HCT116 (cell line): ENCODE data around the gene SPEF2. TPM values are rescaled to one million over a fixed set of nuclear protein-coding genes. Genes with fewer than 3 reads are reported as not detected.
"Not testable (repeated sequence)": the region's sequence is repeated elsewhere in the genome, so short reads cannot be mapped to it uniquely, and the experiment has no call there.

Experiments
- ATAC-seq: fragments of 200-7000 bp; cut with Tn5 transposase; 2 replicates; pipeline ENCODE4 v1.9.1; 2020; ENCODE audit warnings: mild to moderate bottlenecking, moderate library complexity
- BruUV-seq: library from RNA; stranded (reverse); fragments of 400-500 nt; replicated peaks from 2 replicates; lab custom pipeline; 2021; lab: Mats Ljungman, UMichigan
- CTCF ChIA-PET: fragments of 300-600 bp; sonication (Branson Sonifier 250); formaldehyde crosslinking; loops from one replicate; lab custom pipeline; 2021; ENCODE audit warnings: antibody characterized with exemption; lab: Charles Lee
- POLR2A ChIA-PET: fragments of 300-600, 350-600 bp; sonication (Branson Sonifier 250); formaldehyde crosslinking; loops from one replicate; lab custom pipeline; 2021; ENCODE audit warnings: antibody characterized with exemption; lab: Charles Lee
- RAD21 ChIA-PET, 2 experiments: fragments of 300-600 bp; sonication (Branson Sonifier 250); formaldehyde crosslinking; loops; one replicate each; lab custom pipeline; 2023; ENCODE audit warnings: low total read pairs in 2 of 2; ENCODE audit not compliant: uncharacterized antibody in 2 of 2, unreplicated experiment in 2 of 2, low non-redundant PET in 1 of 2; lab: Charles Lee
- DNase-seq: peaks from one replicate; pipeline ENCODE4 v3.0.0-alpha.2; 2010; ENCODE audit warnings: low read depth, low spot score
- H2AFZ ChIP-seq: fragments of 200-600 bp; shearing (Covaris generic), sonication (generic); 2 replicates; pipeline ENCODE4 v1.6.1; 2017; ENCODE audit warnings: low read depth, mixed run types, mixed read lengths, antibody characterized with exemption, low read length; ENCODE audit not compliant: poor library complexity, severe bottlenecking
- H3K27ac ChIP-seq: 2 replicates; pipeline ENCODE4 v1.5.1; 2012; ENCODE audit warnings: low read depth, low read length
- H3K27me3 ChIP-seq: fragments of 200-600 bp; sonication (generic); 2 replicates; pipeline ENCODE4 v1.6.1; 2016; ENCODE audit warnings: mixed run types, low read length, mixed read lengths; ENCODE audit not compliant: insufficient read depth
- H3K36me3 ChIP-seq, 2 experiments: fragments of 200-500 bp in 1 of 2; fragments of 200-600 bp in 1 of 2; sonication (Bioruptor generic) in 1 of 2; sonication (generic) in 1 of 2; 2 replicates each; pipeline versions ENCODE4 v1.5.1 to v1.6.1; 2014 to 2016; ENCODE audit warnings: low read length in 2 of 2, inconsistent platforms in 1 of 2, mixed read lengths in 1 of 2, mixed run types in 1 of 2; ENCODE audit not compliant: insufficient read depth in 2 of 2, control insufficient read depth in 1 of 2
- H3K4me1 ChIP-seq, 2 experiments: fragments of 200-600 bp in 1 of 2; sonication (generic) in 1 of 2; 2 replicates each; pipeline versions ENCODE4 v1.5.1 to v1.6.1; 2012 to 2017; ENCODE audit warnings: low read length in 2 of 2, inconsistent platforms in 1 of 2, mild to moderate bottlenecking in 1 of 2, mixed read lengths in 1 of 2, mixed run types in 1 of 2, moderate library complexity in 1 of 2; ENCODE audit not compliant: insufficient read depth in 2 of 2, control insufficient read depth in 1 of 2
- H3K4me2 ChIP-seq: fragments of 200-600 bp; sonication (generic); 2 replicates; pipeline ENCODE4 v1.6.1; 2017; ENCODE audit warnings: mixed run types, low read length, mixed read lengths
- H3K4me3 ChIP-seq, 2 experiments: fragments of 200-600 bp in 1 of 2; sonication (generic) in 1 of 2; replicated peaks in 1 of 2; 2 replicates each; pipeline ENCODE4 v1.5.1; 2011 to 2016; ENCODE audit warnings: low read length in 2 of 2, control low read depth in 1 of 2, low read depth in 1 of 2, mild to moderate bottlenecking in 1 of 2, mixed read lengths in 1 of 2, mixed run types in 1 of 2
- H3K79me2 ChIP-seq: fragments of 200-600 bp; sonication (generic); 2 replicates; pipeline ENCODE4 v1.6.1; 2017; ENCODE audit warnings: mild to moderate bottlenecking, mixed run types, low read length, moderate library complexity, mixed read lengths; ENCODE audit not compliant: insufficient read depth
- H3K9ac ChIP-seq: fragments of 200-600 bp; sonication (generic); 2 replicates; pipeline ENCODE4 v1.6.1; 2016; ENCODE audit warnings: low read length, mixed read lengths
- H3K9me2 ChIP-seq: fragments of 200-600 bp; sonication (generic), shearing (Covaris generic); 2 replicates; pipeline ENCODE4 v1.6.1; 2017; ENCODE audit warnings: mixed run types, mild to moderate bottlenecking, moderate library complexity; ENCODE audit not compliant: insufficient read depth
- H3K9me3 ChIP-seq, 2 experiments: fragments of 200-500 bp in 1 of 2; fragments of 200-600 bp in 1 of 2; sonication (Bioruptor generic) in 1 of 2; sonication (generic) in 1 of 2; 2 replicates each; pipeline ENCODE4 v1.6.1; 2014 to 2017; ENCODE audit warnings: low read length in 2 of 2, mixed read lengths in 2 of 2, inconsistent platforms in 1 of 2, low read depth in 1 of 2, mild to moderate bottlenecking in 1 of 2, mixed run types in 1 of 2, moderate library complexity in 1 of 2; ENCODE audit not compliant: control insufficient read depth in 1 of 2, insufficient read depth in 1 of 2
- H4K20me1 ChIP-seq: fragments of 200-600 bp; sonication (generic), shearing (Covaris generic); 2 replicates; pipeline ENCODE4 v1.6.1; 2017; ENCODE audit warnings: mixed run types, mild to moderate bottlenecking, moderate library complexity; ENCODE audit not compliant: insufficient read depth
- CBX3 ChIP-seq: IDR thresholded peaks from 2 replicates; pipeline ENCODE4 v1.6.1; 2012; ENCODE audit warnings: low read depth
- CTCF ChIP-seq, 3 experiments: fragments of 200-600 bp in 1 of 3; sonication (generic) in 1 of 3; IDR thresholded peaks in 2 of 3; conservative IDR thresholded peaks in 1 of 3; 2 replicates each; pipeline ENCODE4 v1.5.1; 2012 to 2017; ENCODE audit warnings: low read depth in 2 of 3, low read length in 2 of 3, antibody characterized with exemption in 1 of 3, borderline replicate concordance in 1 of 3, control low read depth in 1 of 3, mild to moderate bottlenecking in 1 of 3, mixed read lengths in 1 of 3, mixed run types in 1 of 3, moderate library complexity in 1 of 3; ENCODE audit not compliant: insufficient read depth in 1 of 3
- EGR1 ChIP-seq: IDR thresholded peaks from 2 replicates; pipeline ENCODE4 v1.6.1; 2012; ENCODE audit warnings: low read depth
- EZH2 ChIP-seq: fragments of 200-600 bp; sonication (generic); IDR thresholded peaks from 2 replicates; pipeline ENCODE4 v1.6.1; 2017; ENCODE audit warnings: antibody characterized with exemption, mixed run types
- FOSL1 ChIP-seq: IDR thresholded peaks from 2 replicates; pipeline ENCODE4 v1.6.1; 2012; ENCODE audit warnings: low read depth
- POLR2A ChIP-seq: IDR thresholded peaks from 2 replicates; pipeline ENCODE4 v1.7.0; 2011; ENCODE audit warnings: borderline replicate concordance; ENCODE audit not compliant: insufficient read depth, insufficient read length; ENCODE audit errors: extremely low read depth
- POLR2AphosphoS5 ChIP-seq: IDR thresholded peaks from 2 replicates; pipeline ENCODE4 v1.6.1; 2011; ENCODE audit warnings: mild to moderate bottlenecking, low read depth, low read length, moderate library complexity
- RAD21 ChIP-seq: IDR thresholded peaks from 2 replicates; pipeline ENCODE4 v1.6.1; 2012; ENCODE audit warnings: low read depth, mild to moderate bottlenecking
- REST ChIP-seq: IDR thresholded peaks from 2 replicates; pipeline ENCODE4 v1.6.1; 2012; ENCODE audit warnings: low read depth
- SIN3A ChIP-seq: IDR thresholded peaks from 2 replicates; pipeline ENCODE4 v1.6.1; 2012; ENCODE audit warnings: low read depth
- SP1 ChIP-seq: IDR thresholded peaks from 2 replicates; pipeline ENCODE4 v1.6.1; 2012; ENCODE audit warnings: low read depth
- YY1 ChIP-seq: IDR thresholded peaks from 2 replicates; pipeline ENCODE4 v1.6.1; 2011; ENCODE audit warnings: low read length, low read depth, moderate library complexity, mild to moderate bottlenecking; ENCODE audit not compliant: insufficient replicate concordance; ENCODE audit errors: extremely low read depth
- ZFX ChIP-seq: fragments of 450-650 bp; IDR thresholded peaks from 2 replicates; pipeline ENCODE4 v1.6.1; 2017
- ZNF274 ChIP-seq: fragments of 200-500 bp; sonication (Bioruptor generic); IDR thresholded peaks from 2 replicates; pipeline ENCODE4 v1.6.1; 2014; ENCODE audit warnings: mild to moderate bottlenecking, low read depth, low read length, inconsistent platforms
- intact Hi-C: fragments of 100-400 bp; cut with micrococcal nuclease; formaldehyde crosslinking; loops from 2 replicates; pipeline ENCODE4 v1.10.0; 2022
- total RNA-seq: library from RNA; stranded (reverse); gene quantifications from one replicate; pipeline ENCODE4 v1.2.1, GENCODE V29; 2021; ENCODE audit not compliant: unreplicated experiment
- TF ChIP-seq, protein P1 (sequence below): IDR thresholded peaks from 2 replicates; pipeline ENCODE4 v1.6.1; 2012

Gene SPEF2
- total RNA-seq, 1 experiment from 2014 or later: 4.6 TPM

DNA sequence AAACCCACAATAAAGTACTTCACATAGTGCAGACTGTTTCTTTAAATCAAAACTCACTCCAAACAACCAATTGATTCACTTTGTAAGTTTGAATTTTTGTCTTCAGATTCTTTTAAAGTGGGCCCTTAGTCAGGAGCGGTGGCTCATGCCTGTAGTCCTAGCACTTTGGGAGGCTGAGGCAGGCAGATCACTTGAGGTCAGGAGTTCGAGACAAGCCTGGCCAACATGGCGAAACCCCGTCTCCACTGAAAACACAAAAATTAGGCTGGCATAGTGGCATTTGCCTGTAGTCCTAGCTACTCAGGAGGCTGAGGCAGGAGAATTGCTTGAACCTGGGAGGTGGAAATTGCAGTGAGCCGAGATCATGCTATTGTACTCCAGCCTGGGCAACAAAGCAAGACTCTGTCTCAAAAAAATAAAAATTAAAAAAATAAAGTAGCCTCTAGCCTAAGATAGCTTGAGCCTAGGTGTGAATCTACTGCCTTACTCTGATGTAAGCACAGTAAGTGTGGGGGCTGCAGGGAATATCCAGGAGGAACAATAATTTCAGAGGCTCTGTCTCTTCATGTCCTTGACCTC is 238.6 kb downstream of the SPEF2 start:
- not testable (repeated sequence) for H3K4me3 ChIP-seq, H2AFZ ChIP-seq

DNA sequence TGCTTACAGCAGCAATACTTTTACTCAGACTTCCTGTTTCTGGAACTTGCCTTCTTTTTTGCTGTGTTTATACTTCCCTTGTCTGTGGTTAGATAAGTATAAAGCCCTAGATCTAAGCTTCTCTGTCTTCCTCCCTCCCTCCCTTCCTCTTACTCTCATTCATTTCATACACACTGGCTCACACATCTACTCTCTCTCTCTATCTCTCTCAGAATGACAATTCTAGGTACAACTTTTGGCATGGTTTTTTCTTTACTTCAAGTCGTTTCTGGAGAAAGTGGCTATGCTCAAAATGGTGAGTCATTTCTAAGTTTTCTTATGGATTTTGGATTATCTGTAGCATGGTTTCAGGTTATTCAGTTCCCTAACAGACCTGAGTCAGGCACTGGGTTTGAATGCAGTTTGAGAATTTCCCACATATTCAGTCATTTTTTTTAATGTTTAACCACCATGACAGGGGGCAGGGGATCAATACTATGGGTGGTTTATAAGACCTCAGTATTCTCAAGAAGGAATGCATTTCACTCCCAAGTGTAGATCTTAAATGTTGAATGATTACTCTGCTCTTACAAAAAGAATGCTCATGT is 239.2 kb downstream of the SPEF2 start, which contains the start of gene IL7R:
Gene IL7R (plus strand): TSS at position 127 of the 587 bp plus-strand sequence. CDS start 87 bp downstream, at position 214.
- ATAC-seq (no peak), DNase-seq (no peak)
- intact Hi-C loops: no loop called here
- no TSS peak for BruUV-seq
- H3K9me2 ChIP-seq: no peaks in the 10 kb centered on the region
- H4K20me1 ChIP-seq: no peaks in the 10 kb centered on the region
- H3K4me1 ChIP-seq: peaks cover 0 to 23% of the 10 kb centered on the region in 2 experiments; a peak in 2 of 4 replicates
- POLR2A ChIA-PET: no interaction called here
- H2AFZ ChIP-seq: peak within 1 kb of the TSS; percentile 4
- no peaks in the 10 kb centered on the region for H3K9me3 ChIP-seq
- no peaks in the 10 kb centered on the region for H3K36me3 ChIP-seq
- H3K4me2 ChIP-seq: peak within 1 kb of the TSS; percentile 35
- CTCF ChIA-PET: no interaction called here
- no peaks in the 10 kb centered on the region for H3K79me2 ChIP-seq
- H3K27ac ChIP-seq: no peak within 1 kb of the TSS
- H3K9ac ChIP-seq: no peak within 1 kb of the TSS
- no peaks in the 10 kb centered on the region for H3K27me3 ChIP-seq
- H3K4me3 ChIP-seq: no peak within 1 kb of the TSS
- RAD21 ChIA-PET: no interaction called here
- TF ChIP-seq CTCF (IDR thresholded peaks at IDR 0.05 in 2 of 3, conservative IDR thresholded peaks at IDR 0.05 in 1 of 3; ENCODE audit: borderline replicate concordance in 1 of 3, insufficient read depth in 1 of 3, low read depth in 2 of 3, low read length in 2 of 3): no peak
- no peak for TF ChIP-seq CBX3
- TF ChIP-seq SP1: no peak
- no peak for TF ChIP-seq POLR2AphosphoS5
- no peak for TF ChIP-seq FOSL1
- no peak for TF ChIP-seq ZFX
- TF ChIP-seq EZH2: no peak
- TF ChIP-seq ZNF274: no peak
- TF ChIP-seq YY1: no peak
- TF ChIP-seq SIN3A: no peak
- TF ChIP-seq POLR2A: no peak
- TF ChIP-seq REST: no peak
- TF ChIP-seq EGR1: no peak
- TF ChIP-seq RAD21: no peak
- TF ChIP-seq, protein P1, sequence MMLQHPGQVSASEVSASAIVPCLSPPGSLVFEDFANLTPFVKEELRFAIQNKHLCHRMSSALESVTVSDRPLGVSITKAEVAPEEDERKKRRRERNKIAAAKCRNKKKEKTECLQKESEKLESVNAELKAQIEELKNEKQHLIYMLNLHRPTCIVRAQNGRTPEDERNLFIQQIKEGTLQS: no peak

More for the DNA sequence above, 238.6 kb downstream of the SPEF2 start:
- H3K4me1 ChIP-seq: peaks cover 0 to 23% of the 10 kb centered on the region in 2 experiments; a peak in 2 of 4 replicates
- H3K27me3 ChIP-seq, H3K4me2 ChIP-seq, POLR2A ChIA-PET, H3K9me3 ChIP-seq, BruUV-seq, ATAC-seq, intact Hi-C loops, H3K79me2 ChIP-seq, H3K36me3 ChIP-seq, H3K9ac ChIP-seq, CTCF ChIA-PET, H3K27ac ChIP-seq, H4K20me1 ChIP-seq, H3K9me2 ChIP-seq, RAD21 ChIA-PET, DNase-seq: not testable (repeated sequence)
